HG02938 (cell line): ENCODE results near the gene DCP1A.

Source experiments
- ATAC-seq: cut with Tn5 transposase; IDR thresholded peaks from one replicate; pipeline ENCODE4 v1.9.1; 2021; ENCODE audit warnings: mild to moderate bottlenecking, moderate library complexity; ENCODE audit not compliant: unreplicated experiment

DCP1A gene

GRCh38 chr3:53250453-53250852 lies 96.9 kb downstream of the DCP1A start:
- no peak for ATAC-seq

GRCh38 chr3:53248161-53248560 lies 99.2 kb downstream of the DCP1A start:
- no peak for ATAC-seq

- no peak for ATAC-seq
Observed at GRCh38 chr3:53247619-53248018, 99.7 kb downstream of the DCP1A start.

- no peak for ATAC-seq
Observed at GRCh38 chr3:53244271-53244670, 103.1 kb downstream of the DCP1A start.

- ATAC-seq = no peak
Observed at GRCh38 chr3:53243785-53244184, 103.6 kb downstream of the DCP1A start.

- ATAC-seq = no peak
Observed at GRCh38 chr3:53243165-53243564, 104.2 kb downstream of the DCP1A start.

GRCh38 chr3:53242642-53243041 lies 104.7 kb downstream of the DCP1A start:
- no peak for ATAC-seq

GRCh38 chr3:53242155-53242554 lies 105.2 kb downstream of the DCP1A start:
- ATAC-seq = no peak

- ATAC-seq = no peak
Observed at GRCh38 chr3:53240989-53241972, 106.1 kb downstream of the DCP1A start.

- ATAC-seq = no peak
Observed at GRCh38 chr3:53239800-53240199, 107.5 kb downstream of the DCP1A start.

GRCh38 chr3:53238886-53239285 lies 108.5 kb downstream of the DCP1A start:
- ATAC-seq = no peak

- ATAC-seq = no peak
Observed at GRCh38 chr3:53238051-53238850, 109.1 kb downstream of the DCP1A start.

- ATAC-seq = no peak
Observed at GRCh38 chr3:53236112-53236841, 111.1 kb downstream of the DCP1A start.

GRCh38 chr3:53235545-53235944 lies 111.8 kb downstream of the DCP1A start:
- ATAC-seq = no peak

- no peak for ATAC-seq
Observed at GRCh38 chr3:53234841-53235232, 112.5 kb downstream of the DCP1A start.

- no peak for ATAC-seq
Observed at GRCh38 chr3:53234130-53234840, 113.1 kb downstream of the DCP1A start.
